ENCODE results near the gene ALPI.

Gene ALPI

DNA sequence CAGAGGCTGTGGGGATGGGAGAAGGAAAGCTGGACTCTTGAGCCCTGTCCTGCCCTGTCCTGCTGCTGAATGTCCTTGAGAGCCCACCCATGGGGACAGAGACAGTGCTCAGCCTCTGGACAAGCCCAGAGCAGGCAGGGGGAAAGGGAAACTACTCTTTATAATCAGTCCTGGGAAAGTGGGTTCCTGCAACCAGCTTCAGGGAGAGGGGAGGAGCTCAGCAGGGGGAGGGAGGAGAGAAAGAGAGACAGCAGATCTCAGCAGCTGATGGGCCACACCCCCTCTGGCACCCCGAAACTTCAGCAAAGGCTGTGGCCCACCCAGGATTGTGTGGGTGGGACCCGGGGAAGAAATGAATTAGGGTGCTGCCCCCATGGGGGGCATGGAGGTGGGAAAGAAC is 20.1 kb downstream of the ALPI start:
- ATAC-seq, result no peak

GRCh38 chr2:232476791-232477190 is 20.8 kb downstream of the ALPI start:
- no peak for TF ChIP-seq POU6F1 (CRISPR knock-in tag; IDR thresholded peaks at IDR 0.05; ENCODE audit: borderline replicate concordance, low read depth)
- ATAC-seq, result no peak

More for the DNA sequence above, 20.1 kb downstream of the ALPI start:
- TF ChIP-seq ISL1 (CRISPR knock-in tag; IDR thresholded peaks at IDR 0.05) (no peak), RARB (CRISPR knock-in tag; IDR thresholded peaks at IDR 0.05) (no peak), PATZ1 (CRISPR knock-in tag; IDR thresholded peaks at IDR 0.05; ENCODE audit: borderline replicate concordance) (no peak)

GRCh38 chr2:232477751-232478510 is 22.0 kb downstream of the ALPI start:
- TF ChIP-seq ZC3H10 (CRISPR knock-in tag; IDR thresholded peaks at IDR 0.05) (no peak), POU6F1 (CRISPR knock-in tag; IDR thresholded peaks at IDR 0.05; ENCODE audit: borderline replicate concordance, low read depth) (no peak), BACH2 (CRISPR knock-in tag; IDR thresholded peaks at IDR 0.05; ENCODE audit: borderline replicate concordance) (no peak), TCF4 (CRISPR knock-in tag; IDR thresholded peaks at IDR 0.05; ENCODE audit: borderline replicate concordance) (no peak), ZFP30 (CRISPR knock-in tag; IDR thresholded peaks at IDR 0.05) (no peak), OSR1 (CRISPR knock-in tag; IDR thresholded peaks at IDR 0.05) (no peak), ZNF565 (CRISPR knock-in tag; conservative IDR thresholded peaks at IDR 0.05; ENCODE audit: low read depth) (no peak), ISL1 (CRISPR knock-in tag; IDR thresholded peaks at IDR 0.05) (no peak), TOX (CRISPR knock-in tag; IDR thresholded peaks at IDR 0.05; ENCODE audit: borderline replicate concordance) (no peak), PATZ1 (CRISPR knock-in tag; IDR thresholded peaks at IDR 0.05; ENCODE audit: borderline replicate concordance) (no peak), CREB5 (CRISPR knock-in tag; IDR thresholded peaks at IDR 0.05; ENCODE audit: low read depth) (no peak), ARNTL (CRISPR knock-in tag; IDR thresholded peaks at IDR 0.05; ENCODE audit: borderline replicate concordance, low read depth) (no peak), GLIS3 (CRISPR knock-in tag; IDR thresholded peaks at IDR 0.05) (no peak), CSDC2 (CRISPR knock-in tag; IDR thresholded peaks at IDR 0.05) (no peak), ZNF70 (CRISPR knock-in tag; IDR thresholded peaks at IDR 0.05) (no peak), ZFP3 (CRISPR knock-in tag; IDR thresholded peaks at IDR 0.05) (no peak), SNAI2 (CRISPR knock-in tag; IDR thresholded peaks at IDR 0.05) (no peak), ZNF8 (CRISPR knock-in tag; IDR thresholded peaks at IDR 0.05) (no peak)
- TF ChIP-seq, protein P1, sequence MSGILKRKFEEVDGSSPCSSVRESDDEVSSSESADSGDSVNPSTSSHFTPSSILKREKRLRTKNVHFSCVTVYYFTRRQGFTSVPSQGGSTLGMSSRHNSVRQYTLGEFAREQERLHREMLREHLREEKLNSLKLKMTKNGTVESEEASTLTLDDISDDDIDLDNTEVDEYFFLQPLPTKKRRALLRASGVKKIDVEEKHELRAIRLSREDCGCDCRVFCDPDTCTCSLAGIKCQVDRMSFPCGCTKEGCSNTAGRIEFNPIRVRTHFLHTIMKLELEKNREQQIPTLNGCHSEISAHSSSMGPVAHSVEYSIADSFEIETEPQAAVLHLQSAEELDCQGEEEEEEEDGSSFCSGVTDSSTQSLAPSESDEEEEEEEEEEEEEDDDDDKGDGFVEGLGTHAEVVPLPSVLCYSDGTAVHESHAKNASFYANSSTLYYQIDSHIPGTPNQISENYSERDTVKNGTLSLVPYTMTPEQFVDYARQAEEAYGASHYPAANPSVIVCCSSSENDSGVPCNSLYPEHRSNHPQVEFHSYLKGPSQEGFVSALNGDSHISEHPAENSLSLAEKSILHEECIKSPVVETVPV (CRISPR knock-in tag; IDR thresholded peaks at IDR 0.05), result no peak
- TF ChIP-seq, protein P2, sequence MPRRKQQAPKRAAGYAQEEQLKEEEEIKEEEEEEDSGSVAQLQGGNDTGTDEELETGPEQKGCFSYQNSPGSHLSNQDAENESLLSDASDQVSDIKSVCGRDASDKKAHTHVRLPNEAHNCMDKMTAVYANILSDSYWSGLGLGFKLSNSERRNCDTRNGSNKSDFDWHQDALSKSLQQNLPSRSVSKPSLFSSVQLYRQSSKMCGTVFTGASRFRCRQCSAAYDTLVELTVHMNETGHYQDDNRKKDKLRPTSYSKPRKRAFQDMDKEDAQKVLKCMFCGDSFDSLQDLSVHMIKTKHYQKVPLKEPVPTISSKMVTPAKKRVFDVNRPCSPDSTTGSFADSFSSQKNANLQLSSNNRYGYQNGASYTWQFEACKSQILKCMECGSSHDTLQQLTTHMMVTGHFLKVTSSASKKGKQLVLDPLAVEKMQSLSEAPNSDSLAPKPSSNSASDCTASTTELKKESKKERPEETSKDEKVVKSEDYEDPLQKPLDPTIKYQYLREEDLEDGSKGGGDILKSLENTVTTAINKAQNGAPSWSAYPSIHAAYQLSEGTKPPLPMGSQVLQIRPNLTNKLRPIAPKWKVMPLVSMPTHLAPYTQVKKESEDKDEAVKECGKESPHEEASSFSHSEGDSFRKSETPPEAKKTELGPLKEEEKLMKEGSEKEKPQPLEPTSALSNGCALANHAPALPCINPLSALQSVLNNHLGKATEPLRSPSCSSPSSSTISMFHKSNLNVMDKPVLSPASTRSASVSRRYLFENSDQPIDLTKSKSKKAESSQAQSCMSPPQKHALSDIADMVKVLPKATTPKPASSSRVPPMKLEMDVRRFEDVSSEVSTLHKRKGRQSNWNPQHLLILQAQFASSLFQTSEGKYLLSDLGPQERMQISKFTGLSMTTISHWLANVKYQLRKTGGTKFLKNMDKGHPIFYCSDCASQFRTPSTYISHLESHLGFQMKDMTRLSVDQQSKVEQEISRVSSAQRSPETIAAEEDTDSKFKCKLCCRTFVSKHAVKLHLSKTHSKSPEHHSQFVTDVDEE (CRISPR knock-in tag; IDR thresholded peaks at IDR 0.05), result no peak
- ATAC-seq, result no peak
